Panc1 (cell line): ENCODE data around the gene SYT2. TPM values are rescaled to one million over a fixed set of nuclear protein-coding genes. Genes with fewer than 3 reads are reported as not detected.

Source experiments
- ATAC-seq: fragments of 200-7000 bp; cut with Tn5 transposase; 2 replicates; pipeline ENCODE4 v1.9.1; 2020; ENCODE audit warnings: mild to moderate bottlenecking, moderate library complexity
- BruUV-seq: library from RNA; stranded (reverse); fragments of 400-500 nt; replicated peaks from 2 replicates; lab custom pipeline; 2021; lab: Mats Ljungman, UMichigan
- CTCF ChIA-PET: fragments of 300-600 bp; sonication (Branson Sonifier 250); formaldehyde crosslinking; loops from one replicate; lab custom pipeline; 2022; ENCODE audit warnings: antibody characterized with exemption; lab: Charles Lee
- POLR2A ChIA-PET: fragments of 300-600 bp; sonication (Branson Sonifier 250); formaldehyde crosslinking; loops from one replicate; lab custom pipeline; 2022; ENCODE audit warnings: antibody characterized with exemption; lab: Charles Lee
- DNase-seq: peaks from one replicate; pipeline ENCODE4 v3.0.0-alpha.2; 2010; ENCODE audit warnings: low read depth, low spot score
- H3K27ac ChIP-seq: 2 replicates; pipeline ENCODE4 v1.5.1; 2011; ENCODE audit warnings: mild to moderate bottlenecking, low read length, inconsistent platforms
- H3K27me3 ChIP-seq: fragments of 200-500 bp; sonication (Bioruptor generic); 2 replicates; pipeline ENCODE4 v1.6.0; 2014; ENCODE audit warnings: low read length, inconsistent platforms; ENCODE audit not compliant: control insufficient read depth, insufficient read depth
- H3K36me3 ChIP-seq: fragments of 200-500 bp; sonication (Bioruptor generic); 2 replicates; pipeline ENCODE4 v1.5.1; 2014; ENCODE audit warnings: inconsistent platforms, mild to moderate bottlenecking, low read length, moderate library complexity; ENCODE audit not compliant: control insufficient read depth, insufficient read depth
- H3K4me1 ChIP-seq: 2 replicates; pipeline ENCODE4 v1.5.1; 2011; ENCODE audit warnings: inconsistent platforms, mild to moderate bottlenecking, low read length, moderate library complexity; ENCODE audit not compliant: control insufficient read depth, insufficient read depth
- H3K4me3 ChIP-seq, 2 experiments: 2 replicates each; pipeline ENCODE4 v1.5.1; 2011 to 2012; ENCODE audit warnings: low read depth in 2 of 2, low read length in 2 of 2, mild to moderate bottlenecking in 2 of 2, inconsistent platforms in 1 of 2, moderate library complexity in 1 of 2
- H3K9me3 ChIP-seq: fragments of 200-500 bp; sonication (Bioruptor generic); 2 replicates; pipeline ENCODE4 v1.5.1; 2014; ENCODE audit warnings: low read depth, mild to moderate bottlenecking, inconsistent platforms, low read length, moderate library complexity; ENCODE audit not compliant: control insufficient read depth, insufficient read depth
- CTCF ChIP-seq: fragments of 450-650 bp; IDR thresholded peaks from 2 replicates; pipeline ENCODE4 v1.5.1; 2017; ENCODE audit warnings: mild to moderate bottlenecking
- POLR2AphosphoS5 ChIP-seq: IDR thresholded peaks from 2 replicates; pipeline ENCODE4 v1.6.1; 2012; ENCODE audit warnings: mild to moderate bottlenecking, low read depth, low read length, moderate library complexity
- REST ChIP-seq, 2 experiments: IDR thresholded peaks; 2 replicates each; pipeline ENCODE4 v1.6.1; 2011 to 2012; ENCODE audit warnings: low read depth in 2 of 2, control low read depth in 1 of 2, low read length in 1 of 2, mild to moderate bottlenecking in 1 of 2, moderate library complexity in 1 of 2; ENCODE audit not compliant: insufficient read depth in 1 of 2
- SIN3A ChIP-seq: IDR thresholded peaks from 2 replicates; pipeline ENCODE4 v1.6.1; 2012; ENCODE audit warnings: low read depth, mild to moderate bottlenecking, low read length, moderate library complexity, borderline replicate concordance; ENCODE audit not compliant: insufficient read depth
- TCF7L2 ChIP-seq: IDR thresholded peaks from 2 replicates; pipeline ENCODE4 v1.6.1; 2011; ENCODE audit warnings: mild to moderate bottlenecking, low read depth, low read length, inconsistent platforms
- in situ Hi-C: cut with HindIII; loops from 2 replicates; pipeline ENCODE4 v1.10.0; 2016; ENCODE audit warnings: low sequenced_read_pairs, low pct_unique_long_range_greater_than_20kb
- intact Hi-C: fragments of 100-400 bp; cut with micrococcal nuclease; formaldehyde crosslinking; loops from one replicate; pipeline ENCODE4 v1.10.0; 2022; ENCODE audit not compliant: unreplicated experiment
- total RNA-seq: library from RNA; stranded (reverse); gene quantifications from one replicate; pipeline ENCODE4 v1.2.1, GENCODE V29; 2021; ENCODE audit not compliant: unreplicated experiment

SYT2 gene
- total RNA-seq, 1 experiment from 2014 or later = 0.03 TPM

GRCh38 chr1:202565890-202566602 lies 144.2 kb downstream of the SYT2 start:
- ChIA-PET CTCF (no interaction called here), POLR2A (no interaction called here)
- BruUV-seq = no TSS peak
- no peak overlapping the region for H3K4me3 ChIP-seq
- H3K27me3 ChIP-seq = no peaks in the 10 kb centered on the region
- H3K9me3 ChIP-seq = no peaks in the 10 kb centered on the region
- H3K27ac ChIP-seq = no peak overlapping the region
- in situ Hi-C loops (no loop called here), intact Hi-C loops (no loop called here)
- no peak for ATAC-seq
- no peak for DNase-seq
- TF ChIP-seq REST (IDR thresholded peaks at IDR 0.05; ENCODE audit: insufficient read depth in 1 of 2, low read depth in 2 of 2, low read length in 1 of 2) (no peak), TCF7L2 (no peak), CTCF (peak; percentile 26; the same call in 1 of the 2 replicates), POLR2AphosphoS5 (no peak)
- no peaks in the 10 kb centered on the region for H3K36me3 ChIP-seq
- no peaks in the 10 kb centered on the region for H3K4me1 ChIP-seq

GRCh38 chr1:202564958-202565495 lies 145.2 kb downstream of the SYT2 start:
- intact Hi-C loops (no loop called here), in situ Hi-C loops (no loop called here)
- BruUV-seq = no TSS peak
- no peak for TF ChIP-seq TCF7L2
- TF ChIP-seq POLR2AphosphoS5 = no peak
- no peak for TF ChIP-seq REST (IDR thresholded peaks at IDR 0.05; ENCODE audit: insufficient read depth in 1 of 2, low read depth in 2 of 2, low read length in 1 of 2)
- no peak for TF ChIP-seq SIN3A
- TF ChIP-seq CTCF = no peak
- Histone ChIP-seq H3K27me3 (no peaks in the 10 kb centered on the region), H3K4me1 (no peaks in the 10 kb centered on the region), H3K27ac (no peak overlapping the region), H3K4me3 (no peak overlapping the region), H3K36me3 (no peaks in the 10 kb centered on the region), H3K9me3 (no peaks in the 10 kb centered on the region)
- CTCF ChIA-PET = no interaction called here
- POLR2A ChIA-PET = interaction anchor here (0.5 kb wide), 2 partner anchors 10 to 1633 kb away, joined by 4 read pairs; no protein-coding TSS in a partner anchor
- ATAC-seq (no peak), DNase-seq (no peak)
